GM23338 (cell line): ENCODE measurements around the gene KRT222. TPM values are rescaled to one million over a fixed set of nuclear protein-coding genes. Genes with fewer than 3 reads are reported as not detected.
A peak's percentile ranks its signal among the peaks of the same experiment; 100 is the strongest.

Source experiments
- ATAC-seq: fragments of 200-7000 bp; cut with Tn5 transposase; 3 replicates; pipeline ENCODE4 v1.9.1; 2020
- DNase-seq: peaks from one replicate; pipeline ENCODE4 v3.0.0-alpha.2; 2015; ENCODE audit warnings: low spot score
- H2AFZ ChIP-seq: fragments of 200-600 bp; sonication (generic); 2 replicates; pipeline ENCODE4 v1.8.0; 2016; ENCODE audit warnings: antibody characterized with exemption, mild to moderate bottlenecking, moderate library complexity
- H3F3A ChIP-seq: fragments of 200-600 bp; sonication (generic); replicated peaks from 2 replicates; pipeline ENCODE4 v1.8.0; 2017; ENCODE audit warnings: antibody characterized with exemption, mixed run types, low read depth
- H3K27ac ChIP-seq: fragments of 200-600 bp; sonication (generic); 2 replicates; pipeline ENCODE4 v1.6.1; 2016; ENCODE audit warnings: low read depth
- H3K27me3 ChIP-seq: fragments of 200-600 bp; sonication (generic); 2 replicates; pipeline ENCODE4 v1.8.0; 2016; ENCODE audit warnings: mild to moderate bottlenecking, mixed run types, moderate library complexity; ENCODE audit not compliant: insufficient read depth
- H3K36me3 ChIP-seq: fragments of 200-600 bp; sonication (generic); 2 replicates; pipeline ENCODE4 v1.8.0; 2016; ENCODE audit warnings: mild to moderate bottlenecking; ENCODE audit not compliant: insufficient read depth
- H3K4me1 ChIP-seq: fragments of 200-600 bp; sonication (generic); 2 replicates; pipeline ENCODE4 v1.8.0; 2016; ENCODE audit warnings: mild to moderate bottlenecking, moderate library complexity; ENCODE audit not compliant: insufficient read depth
- H3K4me2 ChIP-seq: fragments of 200-600 bp; sonication (generic); 2 replicates; pipeline ENCODE4 v1.7.1; 2017; ENCODE audit warnings: mixed run types
- H3K4me3 ChIP-seq: fragments of 200-600 bp; sonication (generic); 2 replicates; pipeline ENCODE4 v1.6.1; 2016; ENCODE audit warnings: mixed run types
- H3K79me2 ChIP-seq: fragments of 200-600 bp; sonication (generic); replicated peaks from 2 replicates; pipeline ENCODE4 v1.8.0; 2017; ENCODE audit warnings: mild to moderate bottlenecking; ENCODE audit not compliant: insufficient read depth
- H3K9me2 ChIP-seq: fragments of 200-600 bp; sonication (generic); 2 replicates; pipeline ENCODE4 v1.8.0; 2017; ENCODE audit not compliant: insufficient read depth
- H4K20me1 ChIP-seq: fragments of 200-600 bp; sonication (generic); replicated peaks from 2 replicates; pipeline ENCODE4 v1.8.0; 2017; ENCODE audit warnings: mild to moderate bottlenecking; ENCODE audit not compliant: insufficient read depth
- H3K27ac Mint-ChIP-seq: 2 replicates; pipeline ENCODE4 v1.8.0; 2020; ENCODE audit warnings: inconsistent platforms, mild to moderate bottlenecking, moderate library complexity, mixed read lengths
- H3K27me3 Mint-ChIP-seq: 3 replicates; pipeline ENCODE4 v1.8.0; 2022; ENCODE audit warnings: low read depth, mild to moderate bottlenecking, moderate library complexity, mixed read lengths, inconsistent platforms; ENCODE audit not compliant: insufficient read depth, poor library complexity
- H3K36me3 Mint-ChIP-seq: 3 replicates; pipeline ENCODE4 v1.8.0; 2021; ENCODE audit warnings: low read depth, mild to moderate bottlenecking, inconsistent platforms, moderate library complexity, mixed read lengths
- H3K4me1 Mint-ChIP-seq: 3 replicates; pipeline ENCODE4 v1.8.0; 2020; ENCODE audit warnings: mild to moderate bottlenecking, inconsistent platforms, mixed read lengths
- H3K4me3 Mint-ChIP-seq: 3 replicates; pipeline ENCODE4 v1.8.0; 2021; ENCODE audit warnings: moderate library complexity, mild to moderate bottlenecking, inconsistent platforms, mixed read lengths
- H3K9me3 Mint-ChIP-seq: 3 replicates; pipeline ENCODE4 v1.8.0; 2020; ENCODE audit warnings: moderate library complexity, mild to moderate bottlenecking, inconsistent platforms, mixed read lengths
- CREB1 ChIP-seq: fragments of 250-450 bp; sonication (Bioruptor Pico); IDR thresholded peaks from 2 replicates; pipeline ENCODE4 v1.5.0; 2020; ENCODE audit warnings: low read depth, mild to moderate bottlenecking, moderate library complexity
- CTCF ChIP-seq, 2 experiments: fragments of 200-600 bp in 1 of 2; sonication (generic) in 1 of 2; conservative IDR thresholded peaks; 2 replicates each; pipeline versions ENCODE4 v1.5.1 to v1.6.1; 2016 to 2017; ENCODE audit warnings: antibody characterized with exemption in 2 of 2, low read depth in 2 of 2, mild to moderate bottlenecking in 2 of 2, moderate library complexity in 1 of 2
- ETS1 ChIP-seq: IDR thresholded peaks from 2 replicates; pipeline ENCODE4 v1.6.1; 2016; ENCODE audit warnings: antibody characterized with exemption
- EZH2 ChIP-seq: fragments of 200-600 bp; sonication (generic); IDR thresholded peaks from one replicate; pipeline ENCODE4 v1.8.0; 2017; ENCODE audit warnings: antibody characterized with exemption, mild to moderate bottlenecking, low read depth; ENCODE audit not compliant: unreplicated experiment
- JUNB ChIP-seq: IDR thresholded peaks from one replicate; pipeline ENCODE4 v1.6.1; 2016; ENCODE audit warnings: antibody characterized with exemption; ENCODE audit not compliant: unreplicated experiment
- NANOG ChIP-seq: IDR thresholded peaks from 2 replicates; pipeline ENCODE4 v1.6.1; 2016; ENCODE audit warnings: antibody characterized with exemption, borderline replicate concordance
- POLR2AphosphoS5 ChIP-seq: IDR thresholded peaks from 2 replicates; pipeline ENCODE4 v1.6.1; 2016; ENCODE audit warnings: antibody characterized with exemption, low read depth
- REST ChIP-seq: IDR thresholded peaks from one replicate; pipeline ENCODE4 v1.6.1; 2018; ENCODE audit warnings: antibody characterized with exemption; ENCODE audit not compliant: unreplicated experiment
- STAT1 ChIP-seq: IDR thresholded peaks from one replicate; pipeline ENCODE4 v1.6.1; 2016; ENCODE audit warnings: antibody characterized with exemption; ENCODE audit not compliant: unreplicated experiment
- ZNF114 ChIP-seq: fragments of 250-450 bp; sonication (Bioruptor Pico); IDR thresholded peaks from 2 replicates; pipeline ENCODE4 v1.5.0; 2020; ENCODE audit warnings: mild to moderate bottlenecking, moderate library complexity
- ZNF331 ChIP-seq: fragments of 250-450 bp; sonication (Bioruptor Pico); IDR thresholded peaks from 2 replicates; pipeline ENCODE4 v1.5.0; 2020; ENCODE audit warnings: low read depth, mild to moderate bottlenecking, moderate library complexity
- polyA plus RNA-seq: library from polyadenylated mRNA; unstranded; fragments of >200 nt; fragmentation: Nextera tagmentation; extraction: Ambion mirVana; gene quantifications from 2 replicates; pipeline ENCODE4 v1.2.1, GENCODE V29; 2016
- total RNA-seq: library from RNA; depleted of rRNA; stranded (reverse); fragments of >200 nt; shearing (Covaris generic); gene quantifications from 2 replicates; pipeline ENCODE4 v1.2.3, GENCODE V29; 2014

The KRT222 gene
- total and polyA plus RNA-seq, 2 experiments from 2014 or later, result not detected

GRCh38 chr17:40699853-40700252, 34.9 kb upstream of the KRT222 start:
- no peaks in the 10 kb centered on the region for H4K20me1 ChIP-seq
- DNase-seq (no peak), ATAC-seq (peak; percentile 54; the same call in 2 of the 3 replicates)
- no peak overlapping the region for H3K27ac ChIP-seq
- peak overlapping the region; percentile 49; the same call in 1 of the 2 replicates for H3K27ac Mint-ChIP-seq
- peaks cover 4% of the 10 kb centered on the region; the same call in 1 of the 3 replicates for H3K4me1 Mint-ChIP-seq
- H2AFZ ChIP-seq, result no peak overlapping the region; the same call in 1 of the 2 replicates
- H3K36me3 ChIP-seq, result no peaks in the 10 kb centered on the region
- H3K4me2 ChIP-seq, result no peak overlapping the region
- H3K27me3 ChIP-seq, result no peaks in the 10 kb centered on the region
- H3K79me2 ChIP-seq, result no peaks in the 10 kb centered on the region
- H3K4me1 ChIP-seq, result no peaks in the 10 kb centered on the region
- H3K4me3 Mint-ChIP-seq, result no peak overlapping the region
- no peak overlapping the region for H3K4me3 ChIP-seq
- no peaks in the 10 kb centered on the region for H3K9me3 Mint-ChIP-seq
- H3F3A ChIP-seq, result no peaks in the 10 kb centered on the region
- H3K36me3 Mint-ChIP-seq, result no peaks in the 10 kb centered on the region
- TF ChIP-seq NANOG, result no peak
- TF ChIP-seq JUNB, result no peak
- TF ChIP-seq REST, result no peak
- no peak for TF ChIP-seq CREB1 (CRISPR knock-in tag)
- no peak for TF ChIP-seq CTCF (conservative IDR thresholded peaks at IDR 0.05; ENCODE audit: low read depth in 2 of 2)
- no peak for TF ChIP-seq POLR2AphosphoS5
- no peak for TF ChIP-seq EZH2
- no peak for TF ChIP-seq ZNF331
- H3K27me3 Mint-ChIP-seq, result no peaks in the 10 kb centered on the region
- no peaks in the 10 kb centered on the region for H3K9me2 ChIP-seq

- H3K27ac Mint-ChIP-seq, result no peak overlapping the region
- Histone ChIP-seq H3K4me1 (no peaks in the 10 kb centered on the region), H4K20me1 (no peaks in the 10 kb centered on the region), H3K4me3 (no peak overlapping the region), H3K4me2 (no peak overlapping the region), H2AFZ (peak overlapping the region; percentile 67), H3K27me3 (no peaks in the 10 kb centered on the region), H3K27ac (no peak overlapping the region), H3F3A (no peaks in the 10 kb centered on the region), H3K9me2 (no peaks in the 10 kb centered on the region), H3K79me2 (no peaks in the 10 kb centered on the region), H3K36me3 (no peaks in the 10 kb centered on the region)
- no peak for DNase-seq
- H3K4me3 Mint-ChIP-seq, result no peak overlapping the region; the same call in 2 of the 3 replicates
- no peaks in the 10 kb centered on the region for H3K9me3 Mint-ChIP-seq
- ATAC-seq, result no peak
- no peaks in the 10 kb centered on the region for H3K36me3 Mint-ChIP-seq
- no peak for TF ChIP-seq CTCF (conservative IDR thresholded peaks at IDR 0.05; ENCODE audit: low read depth in 2 of 2)
- TF ChIP-seq NANOG, result no peak
- TF ChIP-seq POLR2AphosphoS5, result no peak
- no peak for TF ChIP-seq EZH2
- no peak for TF ChIP-seq JUNB
- TF ChIP-seq REST, result no peak
- TF ChIP-seq ZNF331, result no peak
- no peak for TF ChIP-seq ETS1
- TF ChIP-seq ZNF114 (CRISPR knock-in tag), result no peak
- no peak for TF ChIP-seq STAT1
- no peaks in the 10 kb centered on the region for H3K27me3 Mint-ChIP-seq
- H3K4me1 Mint-ChIP-seq, result peaks cover 4% of the 10 kb centered on the region; the same call in 1 of the 3 replicates
Measured at GRCh38 chr17:40699371-40699770, 34.4 kb upstream of the KRT222 start.
